Keratinocyte (primary cell): ENCODE data around the gene LRRC4C. TPM values are rescaled to one million over a fixed set of nuclear protein-coding genes. Genes with fewer than 3 reads are reported as not detected.

ENCODE experiments used
- DNase-seq: peaks from one replicate; pipeline ENCODE4 v3.0.0-alpha.2; 2011; ENCODE audit warnings: low read depth, missing footprints, low spot score
- FAIRE-seq: peaks from 2 replicates; lab custom pipeline; 2011; peaks lifted over from hg19 to GRCh38; lab: Jason Lieb, UNC
- H2AFZ ChIP-seq: 2 replicates; pipeline ENCODE4 v1.6.0; 2012; ENCODE audit warnings: low read length, control low read depth, inconsistent platforms; ENCODE audit not compliant: control insufficient read depth
- H3K27ac ChIP-seq: 2 replicates; pipeline ENCODE4 v1.5.1; 2011; ENCODE audit warnings: low read length; ENCODE audit not compliant: control insufficient read depth, insufficient read depth
- H3K27me3 ChIP-seq: 3 replicates; pipeline ENCODE4 v1.6.0; 2011; ENCODE audit warnings: low read length; ENCODE audit not compliant: control insufficient read depth, insufficient read depth; ENCODE audit errors: extremely low read depth
- H3K36me3 ChIP-seq, 2 experiments: 2 replicates in 1 of 2; 3 replicates in 1 of 2; pipeline ENCODE4 v1.5.1; 2011; ENCODE audit warnings: low read length in 2 of 2, mild to moderate bottlenecking in 1 of 2; ENCODE audit not compliant: control insufficient read depth in 2 of 2, insufficient read depth in 2 of 2; ENCODE audit errors: extremely low read depth in 1 of 2
- H3K4me1 ChIP-seq: 3 replicates; pipeline ENCODE4 v1.5.1; 2011; ENCODE audit warnings: low read length; ENCODE audit not compliant: control insufficient read depth, insufficient read depth; ENCODE audit errors: extremely low read depth
- H3K4me2 ChIP-seq: 3 replicates; pipeline ENCODE4 v1.6.0; 2011; ENCODE audit warnings: low read depth, low read length; ENCODE audit not compliant: control insufficient read depth, insufficient read depth; ENCODE audit errors: extremely low read depth
- H3K4me3 ChIP-seq, 3 experiments: fragments of 200-600 bp in 1 of 3; sonication (generic) in 1 of 3; 2 replicates in 2 of 3; 3 replicates in 1 of 3; pipeline ENCODE4 v1.5.1; 2011 to 2016; ENCODE audit warnings: low read length in 3 of 3, mild to moderate bottlenecking in 3 of 3, control low read depth in 2 of 3, inconsistent platforms in 1 of 3, low read depth in 1 of 3, mixed read lengths in 1 of 3, mixed run types in 1 of 3, moderate library complexity in 1 of 3; ENCODE audit not compliant: control insufficient read depth in 2 of 3, insufficient read depth in 2 of 3; ENCODE audit errors: extremely low read depth in 1 of 3
- H3K79me2 ChIP-seq: 2 replicates; pipeline ENCODE4 v1.6.0; 2012; ENCODE audit warnings: low read length; ENCODE audit not compliant: control insufficient read depth, insufficient read depth
- H3K9ac ChIP-seq: 3 replicates; pipeline ENCODE4 v1.6.0; 2011; ENCODE audit warnings: low read length; ENCODE audit not compliant: control insufficient read depth, insufficient read depth; ENCODE audit errors: extremely low read depth
- H3K9me1 ChIP-seq: 3 replicates; pipeline ENCODE4 v1.6.0; 2011; ENCODE audit warnings: low read length; ENCODE audit not compliant: control insufficient read depth, insufficient read depth; ENCODE audit errors: extremely low read depth
- H3K9me3 ChIP-seq: 2 replicates; pipeline ENCODE4 v1.5.1; 2012; ENCODE audit warnings: low read depth, low read length; ENCODE audit not compliant: control insufficient read depth
- H4K20me1 ChIP-seq: 3 replicates; pipeline ENCODE4 v1.6.0; 2011; ENCODE audit warnings: low read length; ENCODE audit not compliant: control insufficient read depth, insufficient read depth; ENCODE audit errors: extremely low read depth
- EZH2 ChIP-seq: IDR thresholded peaks from one replicate; pipeline ENCODE4 v1.6.1; 2012; ENCODE audit warnings: inconsistent platforms, mild to moderate bottlenecking, low read length, moderate library complexity
- dilution Hi-C: fragments of 300-500 bp; cut with MboI; formaldehyde crosslinking; loops from one replicate; pipeline ENCODE4 v1.7.0; 2020; ENCODE audit warnings: low sequenced_read_pairs; ENCODE audit not compliant: extremely low pct_ligation_motif_present
- polyA plus RNA-seq, 5 experiments: library from polyadenylated mRNA; depleted of rRNA in 3 of 5; stranded (reverse) in 3 of 5; stranded (forward) in 1 of 5; unstranded in 1 of 5; fragments of >200 nt; gene quantifications; 1 replicate in 1 of 5; 2 replicates in 3 of 5; 3 replicates in 1 of 5; pipeline versions ENCODE4 v1.2.1 to v1.2.3, GENCODE V29; 2011 to 2012; ENCODE audit warnings: missing spikeins in 2 of 5, low read depth in 1 of 5, low replicate concordance in 1 of 5
- TF ChIP-seq, protein P1 (sequence below), 3 experiments: IDR thresholded peaks in 1 of 3; conservative IDR thresholded peaks in 1 of 3; optimal IDR thresholded peaks in 1 of 3; 2 replicates in 2 of 3; 3 replicates in 1 of 3; pipeline versions ENCODE3 to v1.5.1; 2011; ENCODE audit warnings: low read length in 3 of 3, mild to moderate bottlenecking in 3 of 3, moderate library complexity in 2 of 3, control low read depth in 1 of 3, inconsistent platforms in 1 of 3; ENCODE audit not compliant: insufficient read depth in 2 of 3; ENCODE audit errors: extremely low read depth in 1 of 3

Gene LRRC4C
- polyA plus RNA-seq, 1 donor (not counting 4 experiments of a cell fraction or from before 2014, with no cell fraction given), result not detected

DNA sequence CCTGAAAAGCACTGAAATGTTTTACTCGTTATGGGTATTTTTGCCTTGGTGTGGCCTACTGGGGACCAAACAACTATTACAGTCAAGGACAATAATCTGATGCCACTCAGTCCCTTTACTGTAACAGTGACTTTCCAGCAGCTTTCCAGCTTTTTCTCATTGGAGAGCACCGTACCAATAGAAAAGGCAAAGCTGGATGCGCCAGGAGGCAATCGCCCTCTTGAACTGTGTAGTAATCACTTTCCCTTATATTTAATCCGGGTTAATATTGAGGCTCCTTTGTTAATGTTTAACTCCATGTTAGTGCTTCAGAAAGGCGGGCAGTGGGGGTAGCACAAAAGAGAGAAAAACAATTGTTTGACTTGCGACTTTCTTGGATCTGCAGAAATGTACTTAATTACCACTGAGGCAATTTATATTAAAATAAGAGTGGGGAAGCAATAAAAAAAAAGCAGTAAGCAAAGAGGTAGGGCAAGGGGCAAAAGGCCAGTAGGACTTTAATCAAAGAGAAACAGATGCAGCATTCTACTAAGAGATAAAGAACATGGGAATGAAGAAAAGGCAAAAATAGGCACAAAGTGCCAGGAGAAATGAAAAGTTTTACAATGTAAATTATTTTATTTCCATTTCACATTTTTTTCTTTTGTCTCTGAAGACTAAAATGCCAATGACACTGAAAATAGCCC, 81.6 kb downstream of the LRRC4C start:
- Histone ChIP-seq H3K79me2 (no peaks in the 10 kb centered on the region), H3K9me1 (no peaks in the 10 kb centered on the region), H3K4me3 (no peak overlapping the region), H3K27ac (no peak overlapping the region), H4K20me1 (no peaks in the 10 kb centered on the region), H3K9ac (no peak overlapping the region), H3K4me2 (no peak overlapping the region), H3K4me1 (no peaks in the 10 kb centered on the region), H3K9me3 (no peaks in the 10 kb centered on the region), H2AFZ (no peak overlapping the region), H3K36me3 (no peaks in the 10 kb centered on the region), H3K27me3 (no peaks in the 10 kb centered on the region)
- DNase-seq (no peak), FAIRE-seq (no peak)
- TF ChIP-seq, protein P1, sequence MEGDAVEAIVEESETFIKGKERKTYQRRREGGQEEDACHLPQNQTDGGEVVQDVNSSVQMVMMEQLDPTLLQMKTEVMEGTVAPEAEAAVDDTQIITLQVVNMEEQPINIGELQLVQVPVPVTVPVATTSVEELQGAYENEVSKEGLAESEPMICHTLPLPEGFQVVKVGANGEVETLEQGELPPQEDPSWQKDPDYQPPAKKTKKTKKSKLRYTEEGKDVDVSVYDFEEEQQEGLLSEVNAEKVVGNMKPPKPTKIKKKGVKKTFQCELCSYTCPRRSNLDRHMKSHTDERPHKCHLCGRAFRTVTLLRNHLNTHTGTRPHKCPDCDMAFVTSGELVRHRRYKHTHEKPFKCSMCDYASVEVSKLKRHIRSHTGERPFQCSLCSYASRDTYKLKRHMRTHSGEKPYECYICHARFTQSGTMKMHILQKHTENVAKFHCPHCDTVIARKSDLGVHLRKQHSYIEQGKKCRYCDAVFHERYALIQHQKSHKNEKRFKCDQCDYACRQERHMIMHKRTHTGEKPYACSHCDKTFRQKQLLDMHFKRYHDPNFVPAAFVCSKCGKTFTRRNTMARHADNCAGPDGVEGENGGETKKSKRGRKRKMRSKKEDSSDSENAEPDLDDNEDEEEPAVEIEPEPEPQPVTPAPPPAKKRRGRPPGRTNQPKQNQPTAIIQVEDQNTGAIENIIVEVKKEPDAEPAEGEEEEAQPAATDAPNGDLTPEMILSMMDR (optimal IDR thresholded peaks at IDR 0.05 in 1 of 3, IDR thresholded peaks at IDR 0.05 in 1 of 3, conservative IDR thresholded peaks at IDR 0.05 in 1 of 3; ENCODE audit: extremely low read depth in 1 of 3, insufficient read depth in 2 of 3, low read length in 3 of 3), result no peak
- no peak for TF ChIP-seq EZH2
- dilution Hi-C loops, result no loop called here

DNA sequence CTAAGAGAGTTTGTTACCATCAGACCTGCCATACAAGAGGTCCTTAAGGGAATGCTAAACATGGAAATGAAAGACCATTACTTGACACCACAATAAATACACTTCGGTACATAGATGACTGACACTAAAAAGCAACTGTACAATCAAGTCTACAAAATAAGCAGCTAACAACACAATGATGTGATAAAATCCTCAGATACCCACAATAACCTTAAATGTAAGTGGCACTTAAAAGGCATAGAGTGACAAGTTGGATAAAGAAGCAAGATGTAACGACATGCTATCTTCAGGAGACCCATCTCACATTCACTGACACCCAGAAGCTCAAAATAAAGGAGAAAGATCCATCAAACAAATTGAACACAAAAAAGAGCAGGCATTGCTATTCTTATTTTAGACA, 107.6 kb downstream of the LRRC4C start:
- Histone ChIP-seq H3K4me3 (no peak overlapping the region), H3K27ac (no peak overlapping the region), H3K9me3 (no peaks in the 10 kb centered on the region), H3K9ac (no peak overlapping the region), H4K20me1 (no peaks in the 10 kb centered on the region), H3K9me1 (no peaks in the 10 kb centered on the region), H3K4me2 (no peak overlapping the region), H3K36me3 (no peaks in the 10 kb centered on the region), H3K4me1 (no peaks in the 10 kb centered on the region), H2AFZ (no peak overlapping the region), H3K27me3 (no peaks in the 10 kb centered on the region), H3K79me2 (no peaks in the 10 kb centered on the region)
- FAIRE-seq (no peak), DNase-seq (no peak)
- dilution Hi-C loops, result no loop called here
- TF ChIP-seq EZH2, result no peak
- TF ChIP-seq, protein P1 (optimal IDR thresholded peaks at IDR 0.05 in 1 of 3, IDR thresholded peaks at IDR 0.05 in 1 of 3, conservative IDR thresholded peaks at IDR 0.05 in 1 of 3; ENCODE audit: extremely low read depth in 1 of 3, insufficient read depth in 2 of 3, low read length in 3 of 3), result no peak
